Fibroblast of skin of abdomen (primary cell): ENCODE data around the gene SPOUT1.

Experiments
- DNase-seq: peaks from one replicate; pipeline ENCODE4 v3.0.0-alpha.2; 2013

The SPOUT1 gene

DNA sequence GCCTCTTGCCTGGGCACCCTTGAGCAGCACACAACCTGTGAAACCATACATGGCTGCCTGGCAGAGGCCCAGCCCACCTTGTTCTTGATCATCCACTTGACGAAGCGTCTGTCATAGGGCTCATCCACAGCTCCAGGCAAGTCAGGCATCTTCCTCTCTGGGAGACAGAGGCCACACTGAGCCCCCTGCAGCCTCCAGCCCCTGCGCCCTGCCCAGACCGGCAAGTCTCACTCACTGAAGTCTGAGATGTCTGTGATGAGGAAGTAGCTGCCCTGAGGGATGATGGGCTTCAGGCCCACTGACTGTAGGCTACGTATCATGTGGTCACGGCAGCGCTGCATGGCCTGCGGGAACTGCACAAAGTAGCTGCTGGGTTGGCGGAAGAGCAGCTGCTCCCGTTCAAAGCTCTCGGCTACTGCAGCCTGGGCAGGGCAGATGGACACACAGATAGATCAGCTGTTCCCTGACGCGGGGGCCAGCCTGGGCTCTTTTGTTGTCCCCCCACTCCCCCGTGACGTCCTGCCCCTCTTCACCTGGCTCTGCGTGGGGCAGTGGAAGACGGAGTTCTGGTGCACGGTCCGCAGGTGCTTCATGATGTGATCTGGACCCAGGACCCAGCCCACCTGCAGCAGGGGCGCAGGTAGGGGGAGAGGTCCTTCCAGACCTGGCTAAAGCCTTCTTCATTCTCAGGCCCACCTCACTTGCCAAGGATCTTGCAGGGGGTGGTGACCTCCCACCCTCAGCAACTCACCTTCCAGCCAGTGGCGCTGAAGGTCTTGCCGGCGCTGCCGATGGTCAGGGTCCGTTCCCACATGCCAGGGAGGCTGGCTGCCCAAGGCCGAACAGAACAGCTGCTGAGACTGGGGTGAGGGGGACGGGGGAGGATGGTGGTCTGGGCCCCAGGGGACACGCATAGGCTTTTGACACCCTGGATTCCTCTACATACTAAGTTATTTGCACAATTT, 5.9 kb upstream of the SPOUT1 start:
- no peak for DNase-seq

GRCh38 chr9:128833696-128834095, 4.1 kb upstream of the SPOUT1 start:
- no peak for DNase-seq

GRCh38 chr9:128828719-128829452, 708 bp downstream of the SPOUT1 start:
- no peak for DNase-seq

- no peak for DNase-seq
These were observed 1.3 kb downstream of the SPOUT1 start for GRCh38 chr9:128828267-128828666.

DNA sequence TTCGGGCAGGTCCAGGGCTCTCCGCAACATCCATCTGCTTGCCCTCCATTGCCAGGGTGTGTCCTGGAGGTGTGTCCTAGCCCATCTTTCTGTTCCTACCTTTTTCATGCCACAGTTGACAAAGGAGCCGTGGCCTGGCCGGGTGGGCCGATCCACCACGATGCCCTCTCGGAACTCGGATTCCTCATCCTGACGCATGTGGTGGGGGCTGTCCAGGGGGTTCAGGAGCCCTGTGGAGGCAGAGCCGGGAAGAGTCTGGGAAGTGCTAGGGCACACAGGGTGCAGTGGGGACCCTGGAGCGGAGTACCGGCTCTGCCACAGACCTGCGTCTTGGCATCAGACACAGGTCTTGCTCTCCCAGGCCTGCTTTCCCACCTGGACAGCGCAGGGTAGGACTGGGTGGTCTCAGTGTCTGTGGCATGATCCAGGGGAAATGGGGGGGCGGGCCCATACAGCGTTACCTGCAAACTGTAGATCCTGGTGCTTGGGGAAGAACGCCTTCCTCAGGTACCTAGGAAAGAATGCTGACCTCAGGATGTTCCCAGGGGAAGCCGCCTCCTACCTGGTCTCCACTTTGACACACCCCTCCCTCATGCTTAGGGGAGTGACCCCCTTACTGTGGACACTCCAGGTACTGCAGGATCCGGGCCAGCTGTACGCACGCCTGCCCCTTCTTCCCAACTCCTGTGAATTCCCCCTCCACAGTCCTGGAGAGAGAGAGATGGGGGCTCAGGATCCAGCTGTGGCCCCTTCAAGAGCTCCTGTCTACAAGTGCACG, 3.5 kb downstream of the SPOUT1 start:
- DNase-seq: no peak

GRCh38 chr9:128824911-128825310, 4.7 kb downstream of the SPOUT1 start:
- no peak for DNase-seq

DNA sequence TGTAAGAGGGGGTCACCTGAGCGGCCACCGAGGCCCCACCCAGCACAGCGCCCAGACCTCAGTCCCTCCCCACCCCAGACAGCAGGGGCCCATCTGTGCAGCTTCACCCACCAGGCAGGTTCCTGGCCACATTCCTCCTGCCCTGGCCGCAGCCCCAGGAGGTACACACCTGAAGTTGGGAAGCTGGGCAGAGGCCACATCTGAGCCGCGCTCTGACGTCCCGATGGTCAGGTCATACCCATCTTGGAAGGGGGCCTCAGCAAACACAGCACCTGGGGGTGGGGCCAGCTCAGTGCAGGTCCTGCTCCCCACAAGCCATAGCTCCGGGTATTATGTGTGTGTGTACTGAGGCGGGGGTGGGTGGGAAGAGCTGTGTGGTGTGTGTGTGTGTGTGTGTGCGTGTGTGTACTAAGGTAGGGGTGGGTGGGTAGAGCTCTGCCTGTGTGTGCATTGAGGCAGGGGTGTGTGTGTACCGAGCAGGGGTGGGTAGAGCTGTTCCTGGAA, 5.6 kb downstream of the SPOUT1 start:
- DNase-seq: no peak

DNA sequence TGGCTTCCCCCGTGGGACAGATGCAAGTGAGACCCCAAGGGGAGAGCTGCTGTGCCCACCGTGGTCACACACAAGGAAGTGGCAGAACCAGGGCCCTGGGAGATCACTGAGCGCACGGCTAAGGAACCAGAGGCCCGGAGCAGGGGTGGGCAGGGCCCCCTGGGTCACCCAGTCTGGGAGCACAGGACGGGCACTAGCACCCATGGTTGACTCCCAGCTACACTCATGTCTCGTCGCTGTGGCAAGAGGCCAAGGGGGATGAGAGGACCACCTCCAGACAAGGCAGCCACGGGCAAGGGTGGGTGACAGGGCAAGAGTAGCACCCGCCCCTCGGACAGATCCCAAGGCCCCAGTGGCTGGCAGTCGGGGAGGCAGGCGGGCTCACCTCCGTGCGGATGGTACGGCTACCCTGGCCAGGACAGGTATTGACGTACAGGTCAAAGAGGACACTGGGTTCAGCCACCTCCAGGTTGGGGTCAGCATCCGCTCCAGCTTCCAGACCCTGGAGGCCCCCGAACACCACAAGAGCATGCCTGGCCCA, 6.2 kb downstream of the SPOUT1 start:
- no peak for DNase-seq

DNA sequence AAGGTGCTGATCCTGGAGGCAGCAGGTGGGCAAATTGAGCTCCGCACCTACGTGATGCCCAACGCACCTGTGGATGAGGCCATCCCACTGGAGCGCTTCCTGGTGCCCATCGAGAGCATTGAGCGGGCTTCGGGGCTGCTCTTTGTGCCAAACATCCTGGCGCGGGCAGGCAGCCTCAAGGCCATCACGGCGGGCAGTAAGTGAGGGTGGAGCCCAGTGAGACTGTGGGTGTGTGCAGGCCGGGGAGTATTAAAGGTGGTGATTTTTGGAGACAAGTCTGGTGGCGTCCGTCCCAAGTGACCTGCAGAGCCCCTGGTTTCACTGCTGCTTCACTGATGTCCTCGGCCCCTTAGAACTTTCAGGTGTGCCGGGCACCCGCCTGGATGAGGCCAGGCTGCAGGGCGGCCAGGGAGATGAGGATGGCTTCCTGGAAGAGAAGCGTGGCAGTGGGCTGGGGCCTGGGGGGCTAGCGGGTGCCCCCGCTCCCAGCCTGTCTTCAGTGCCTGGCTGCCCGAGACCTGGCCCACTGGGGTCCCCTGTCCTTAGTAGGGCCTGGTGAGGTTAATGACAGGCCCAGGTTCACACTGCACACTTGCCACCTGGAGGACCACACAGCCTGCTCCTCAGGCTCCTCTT, 7.1 kb downstream of the SPOUT1 start:
- no peak for DNase-seq

DNA sequence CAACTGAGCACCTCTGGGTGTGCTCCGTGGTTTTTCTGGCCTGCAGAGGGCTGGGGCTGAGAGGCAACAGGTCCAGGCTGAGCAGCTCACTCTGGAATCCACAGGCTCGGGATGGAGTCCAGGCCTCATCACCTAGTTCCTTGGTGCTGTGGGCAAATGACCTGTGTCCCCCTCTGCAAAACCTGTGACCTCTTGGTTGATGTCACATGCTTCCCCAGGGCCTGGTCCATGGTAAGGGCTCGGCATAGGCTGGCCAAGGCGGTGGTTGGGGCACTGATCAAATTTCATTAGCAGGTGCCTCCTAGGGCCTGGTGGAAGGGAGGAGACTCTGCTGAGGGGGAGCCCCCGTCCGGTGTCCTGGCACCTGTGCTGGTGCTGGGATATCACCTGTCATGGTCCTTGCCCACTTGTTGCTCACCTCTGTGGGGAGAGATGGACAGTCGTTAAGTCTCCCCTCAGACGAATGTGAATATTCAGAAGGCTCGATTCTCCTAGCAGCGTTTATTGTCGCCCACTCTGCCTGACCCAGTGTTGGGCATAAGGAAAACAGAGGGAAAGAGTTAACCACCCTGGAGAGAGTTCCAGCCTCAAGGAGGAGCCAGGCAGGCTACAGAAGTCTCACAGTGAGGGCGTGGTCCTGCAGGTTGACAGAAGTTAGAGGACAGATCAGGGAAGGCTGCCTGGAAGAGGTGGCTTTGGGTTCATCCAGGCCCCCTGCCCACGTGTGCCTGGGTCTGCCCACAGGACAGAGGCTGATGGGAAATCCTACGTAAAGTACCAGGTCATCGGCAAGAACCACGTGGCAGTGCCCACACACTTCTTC, 7.8 kb downstream of the SPOUT1 start:
- DNase-seq: no peak

DNA sequence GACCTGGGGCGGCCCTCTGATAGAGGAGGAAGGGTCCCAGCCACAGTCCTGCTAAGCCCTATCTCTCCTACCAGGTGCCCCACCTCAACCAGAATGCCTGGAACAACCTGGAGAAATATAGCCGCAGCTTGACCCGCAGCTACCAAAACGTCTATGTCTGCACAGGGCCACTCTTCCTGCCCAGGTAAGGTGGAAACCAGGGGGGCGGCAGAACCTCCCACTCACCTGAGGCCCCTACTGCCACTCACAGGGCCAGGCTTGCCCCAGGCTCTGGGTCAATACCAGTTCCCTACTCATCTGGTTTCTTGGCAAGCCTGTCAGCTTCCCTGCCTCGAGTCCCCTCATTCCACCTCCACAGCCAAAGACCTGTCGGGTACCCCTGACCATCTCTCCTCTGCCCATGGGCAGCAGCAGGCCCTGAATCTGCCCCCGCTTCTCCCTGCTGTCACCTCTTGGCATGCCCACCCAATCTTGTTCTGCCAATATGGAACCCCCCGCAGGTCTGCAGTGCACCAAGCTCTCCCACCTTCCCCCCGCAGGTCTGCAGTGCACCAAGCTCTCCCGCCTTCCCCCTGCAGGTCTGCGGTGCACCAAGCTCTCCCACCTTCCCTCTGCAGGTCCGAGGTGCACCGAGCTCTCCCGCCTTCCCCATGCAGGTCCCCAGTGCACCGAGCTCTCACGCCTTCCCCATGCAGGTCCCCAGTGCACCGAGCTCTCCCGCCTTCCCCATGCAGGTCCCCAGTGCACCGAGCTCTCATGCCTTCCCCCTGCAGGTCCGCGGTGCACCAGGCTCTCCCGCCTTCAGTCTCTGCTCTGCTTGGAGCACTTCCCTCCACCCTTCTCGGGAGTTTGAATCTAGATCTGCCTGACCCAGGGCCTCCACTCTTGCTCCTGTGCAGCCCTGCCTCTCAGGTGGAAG, 8.7 kb downstream of the SPOUT1 start:
- DNase-seq: no peak

GRCh38 chr9:128819716-128820664, 9.6 kb downstream of the SPOUT1 start:
- DNase-seq: peak; percentile 64

DNA sequence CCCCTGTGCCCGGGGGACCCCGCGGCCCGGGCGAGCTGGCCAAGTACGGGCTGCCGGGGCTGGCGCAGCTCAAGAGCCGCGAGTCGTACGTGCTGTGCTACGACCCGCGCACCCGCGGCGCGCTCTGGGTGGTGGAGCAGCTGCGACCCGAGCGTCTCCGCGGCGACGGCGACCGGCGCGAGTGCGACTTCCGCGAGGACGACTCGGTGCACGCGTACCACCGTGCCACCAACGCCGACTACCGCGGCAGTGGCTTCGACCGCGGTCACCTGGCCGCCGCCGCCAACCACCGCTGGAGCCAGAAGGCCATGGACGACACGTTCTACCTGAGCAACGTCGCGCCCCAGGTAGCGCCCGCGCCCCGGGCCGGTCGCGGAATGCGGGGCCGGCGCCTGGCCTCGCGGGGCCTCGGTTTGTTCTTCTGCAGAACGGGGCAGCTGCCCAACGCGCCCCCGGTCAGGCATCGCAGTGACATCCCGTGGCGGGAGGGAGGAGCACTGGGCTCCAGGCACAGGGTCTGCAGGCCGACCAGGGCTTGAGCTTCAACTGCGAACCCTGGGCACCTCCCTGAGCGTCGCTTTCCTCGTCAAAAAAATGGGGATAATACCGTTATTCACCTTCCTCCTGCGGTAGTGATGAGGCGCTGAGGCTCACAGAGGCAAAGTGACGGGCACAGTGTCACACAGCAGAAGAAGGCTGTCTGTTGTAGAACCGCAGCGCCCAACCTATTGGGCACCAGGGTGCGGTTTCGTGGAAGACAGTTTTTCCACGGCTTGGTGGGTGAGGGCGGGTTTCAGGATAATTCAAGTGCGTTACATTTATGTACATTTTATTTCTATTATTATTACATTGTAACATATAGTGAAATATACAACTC, 10.5 kb downstream of the SPOUT1 start:
- no peak for DNase-seq

DNA sequence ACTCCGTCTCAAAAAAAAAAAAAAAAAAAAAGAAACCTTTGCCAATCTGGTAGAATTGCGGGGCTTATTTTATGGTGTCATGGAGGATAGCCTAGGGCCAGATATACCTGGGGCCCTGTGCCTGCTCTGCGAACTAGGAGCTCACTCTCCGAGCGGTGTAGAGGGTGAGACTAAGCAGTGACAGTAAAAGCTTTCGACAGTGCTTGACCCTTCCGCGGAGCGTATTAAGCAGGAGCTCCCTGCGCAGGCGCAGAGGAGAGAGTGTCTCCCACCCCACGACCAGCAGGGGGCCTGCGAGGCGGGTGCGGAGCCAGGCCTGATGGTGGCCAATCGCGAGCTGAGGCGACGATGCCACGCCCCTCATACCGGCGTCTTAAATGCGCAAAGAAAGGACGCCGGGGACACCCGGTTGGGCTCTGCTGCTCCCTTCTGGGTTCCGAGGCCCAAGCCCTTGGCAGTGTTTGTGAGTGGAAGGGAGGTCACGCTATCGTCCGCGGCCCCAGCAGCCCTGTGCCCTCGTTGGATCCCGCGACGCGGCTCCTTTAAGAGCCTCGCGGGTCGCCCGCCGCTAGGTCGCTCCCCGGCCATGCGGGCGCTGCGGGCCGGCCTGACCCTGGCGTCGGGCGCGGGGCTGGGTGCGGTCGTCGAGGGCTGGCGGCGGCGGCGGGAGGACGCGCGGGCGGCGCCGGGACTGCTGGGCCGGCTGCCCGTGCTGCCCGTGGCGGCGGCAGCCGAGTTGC, 11.3 kb downstream of the SPOUT1 start, which contains the start of gene ENDOG:
Gene ENDOG (plus strand): TSS at position 402 of the 740 bp plus-strand sequence. CDS start 185 bp downstream, at position 587.
- peak; percentile 95 for DNase-seq

GRCh38 chr9:128810873-128811272, 18.7 kb downstream of the SPOUT1 start:
- no peak for DNase-seq

- no peak for DNase-seq
These were observed 19.8 kb downstream of the SPOUT1 start for GRCh38 chr9:128809831-128810230.
